Activated CD8-positive, alpha-beta T cell treated with anti-CD3 and anti-CD28 coated beads for 36 hours (primary cell): ENCODE measurements around the gene POU3F3. TPM values are rescaled to one million over a fixed set of nuclear protein-coding genes. Genes with fewer than 3 reads are reported as not detected.

ENCODE experiments used
- ATAC-seq: fragments of 200-7000 bp; cut with Tn5 transposase; one replicate; pipeline ENCODE4 v1.10.0; 2021; ENCODE audit warnings: mild to moderate bottlenecking, moderate library complexity
- CTCF ChIA-PET: fragments of 350-600 bp; sonication (Branson Sonifier 250); formaldehyde crosslinking; loops from one replicate; lab custom pipeline; 2021; ENCODE audit warnings: antibody characterized with exemption; lab: Charles Lee
- POLR2A ChIA-PET: fragments of 350-600 bp; sonication (Branson Sonifier 250); formaldehyde crosslinking; loops from one replicate; lab custom pipeline; 2021; ENCODE audit warnings: antibody characterized with exemption; lab: Charles Lee
- DNase-seq: peaks from one replicate; pipeline ENCODE4 v3.0.0-alpha.2; 2020
- H3K27ac Mint-ChIP-seq: one replicate; pipeline ENCODE4 v1.8.0; 2021; ENCODE audit warnings: mild to moderate bottlenecking, mixed read lengths
- H3K27me3 Mint-ChIP-seq: one replicate; pipeline ENCODE4 v1.8.0; 2021; ENCODE audit warnings: mixed read lengths
- H3K36me3 Mint-ChIP-seq: one replicate; pipeline ENCODE4 v1.8.0; 2021; ENCODE audit warnings: low read depth, mixed read lengths
- H3K4me1 Mint-ChIP-seq: one replicate; pipeline ENCODE4 v1.8.0; 2021; ENCODE audit warnings: low read depth, mixed read lengths
- H3K4me3 Mint-ChIP-seq: one replicate; pipeline ENCODE4 v1.8.0; 2021; ENCODE audit warnings: mild to moderate bottlenecking, moderate library complexity, mixed read lengths
- H3K9me3 Mint-ChIP-seq: one replicate; pipeline ENCODE4 v1.8.0; 2021; ENCODE audit warnings: mixed read lengths
- CTCF ChIP-seq: fragments of 200-600 bp; IDR thresholded peaks from one replicate; pipeline ENCODE4 v1.8.0; 2022; ENCODE audit warnings: antibody characterized with exemption, mild to moderate bottlenecking
- intact Hi-C: fragments of 100-400 bp; cut with micrococcal nuclease; formaldehyde crosslinking; loops from one replicate; pipeline ENCODE4 v1.10.0; 2022
- total RNA-seq, 2 experiments: library from RNA; stranded (reverse); gene quantifications; one replicate each; pipeline ENCODE4 v1.2.3, GENCODE V29; 2021

The POU3F3 gene
- total RNA-seq, 2 experiments from 2014 or later: not detected

- DNase-seq (no peak), ATAC-seq (no peak)
- CTCF ChIA-PET: interaction anchor here (3.7 kb wide), 1 partner anchor 15 kb away, joined by 18 read pairs; no protein-coding TSS in a partner anchor
- Mint-ChIP-seq H3K4me1 (no peaks in the 10 kb centered on the region), H3K9me3 (no peaks in the 10 kb centered on the region), H3K27ac (no peak overlapping the region), H3K36me3 (no peaks in the 10 kb centered on the region), H3K4me3 (no peak overlapping the region), H3K27me3 (peaks cover 8% of the 10 kb centered on the region)
- TF ChIP-seq CTCF: no peak
- intact Hi-C loops: no loop called here
- POLR2A ChIA-PET: no interaction called here
These were observed 19.3 kb upstream of the POU3F3 start for GRCh38 chr2:104834431-104835153.

GRCh38 chr2:104836265-104836664 is 17.6 kb upstream of the POU3F3 start:
- intact Hi-C loops: no loop called here
- CTCF ChIA-PET: interaction anchor here (3.7 kb wide), 1 partner anchor 13 kb away, joined by 18 read pairs; no protein-coding TSS in a partner anchor

GRCh38 chr2:104836841-104837240 is 17.1 kb upstream of the POU3F3 start:
- Mint-ChIP-seq H3K4me3 (no peak overlapping the region), H3K27ac (no peak overlapping the region), H3K9me3 (no peaks in the 10 kb centered on the region), H3K27me3 (peaks cover 13% of the 10 kb centered on the region), H3K36me3 (no peaks in the 10 kb centered on the region), H3K4me1 (no peaks in the 10 kb centered on the region)
- ChIA-PET CTCF (interaction anchor here (3.7 kb wide), 1 partner anchor 13 kb away, joined by 18 read pairs; no protein-coding TSS in a partner anchor), POLR2A (no interaction called here)
- TF ChIP-seq CTCF: no peak
- intact Hi-C loops: no loop called here
- ATAC-seq (no peak), DNase-seq (no peak)

More at GRCh38 chr2:104836265-104836664, 17.6 kb upstream of the POU3F3 start:
- no peak overlapping the region for H3K27ac Mint-ChIP-seq
- no peak for TF ChIP-seq CTCF
- H3K27me3 Mint-ChIP-seq: peaks cover 8% of the 10 kb centered on the region
- POLR2A ChIA-PET: no interaction called here
- DNase-seq: no peak
- no peak for ATAC-seq
- H3K9me3 Mint-ChIP-seq: no peaks in the 10 kb centered on the region
- H3K4me3 Mint-ChIP-seq: no peak overlapping the region
- no peaks in the 10 kb centered on the region for H3K4me1 Mint-ChIP-seq
- no peaks in the 10 kb centered on the region for H3K36me3 Mint-ChIP-seq

GRCh38 chr2:104840156-104840555 is 13.8 kb upstream of the POU3F3 start:
- DNase-seq (no peak), ATAC-seq (no peak)
- Mint-ChIP-seq H3K4me1 (peaks cover 9% of the 10 kb centered on the region), H3K9me3 (no peaks in the 10 kb centered on the region), H3K27me3 (peaks cover 32% of the 10 kb centered on the region), H3K4me3 (no peak overlapping the region), H3K36me3 (no peaks in the 10 kb centered on the region), H3K27ac (no peak overlapping the region)
- intact Hi-C loops: no loop called here
- TF ChIP-seq CTCF: no peak
- POLR2A ChIA-PET: no interaction called here
- CTCF ChIA-PET: no interaction called here

- no peak overlapping the region for H3K27ac Mint-ChIP-seq
- peaks cover 12% of the 10 kb centered on the region for H3K4me1 Mint-ChIP-seq
- no peaks in the 10 kb centered on the region for H3K36me3 Mint-ChIP-seq
- H3K9me3 Mint-ChIP-seq: no peaks in the 10 kb centered on the region
- ATAC-seq (no peak), DNase-seq (no peak)
- peaks cover 41% of the 10 kb centered on the region for H3K27me3 Mint-ChIP-seq
- POLR2A ChIA-PET: no interaction called here
- no peak overlapping the region for H3K4me3 Mint-ChIP-seq
- intact Hi-C loops: no loop called here
- no peak for TF ChIP-seq CTCF
- CTCF ChIA-PET: interaction anchor here (1.0 kb wide), 1 partner anchor 19 kb away, joined by 3 read pairs; no protein-coding TSS in a partner anchor
These were observed 12.9 kb upstream of the POU3F3 start for GRCh38 chr2:104840893-104841585.
